Heart left ventricle (tissue), 16 donors: ENCODE measurements around the gene MYO5C. TPM values are rescaled to one million over a fixed set of nuclear protein-coding genes. Genes with fewer than 3 reads are reported as not detected.

Experiments
- ATAC-seq, 4 donors: fragments of 200-7000 bp; cut with Tn5 transposase; one replicate each; pipeline ENCODE4 v1.9.1; 2020 to 2022; ENCODE audit warnings: moderate library complexity in 4 of 4, mild to moderate bottlenecking in 3 of 4, moderate number of reproducible peaks in 1 of 4
- DNase-seq, 5 donors: peaks; one replicate each; pipeline ENCODE4 v3.0.0-alpha.2; 2020
- H3K27ac ChIP-seq, 12 donors: fragments of 200-600 bp; sonication (generic) in 4 of 12; one replicate each; pipeline versions ENCODE4 v1.5.0 to v1.8.0; 2016 to 2022; ENCODE audit warnings: mild to moderate bottlenecking in 2 of 12
- H3K27me3 ChIP-seq, 9 donors: fragments of 200-600 bp; sonication (generic) in 2 of 9; one replicate each; pipeline versions ENCODE4 v1.5.1 to v1.8.0; 2016 to 2022; ENCODE audit warnings: mild to moderate bottlenecking in 3 of 9
- H3K36me3 ChIP-seq, 9 donors: fragments of 200-600 bp; sonication (generic) in 2 of 9; one replicate each; pipeline versions ENCODE4 v1.5.0 to v1.8.0; 2018 to 2022; ENCODE audit warnings: mild to moderate bottlenecking in 2 of 9
- H3K4me1 ChIP-seq, 12 donors: fragments of 200-600 bp; sonication (generic) in 4 of 12; one replicate each; pipeline versions ENCODE4 v1.5.0 to v1.8.0; 2016 to 2022; ENCODE audit warnings: mild to moderate bottlenecking in 3 of 12
- H3K4me3 ChIP-seq, 12 donors: fragments of 200-600 bp; sonication (generic) in 4 of 12; one replicate each; pipeline versions ENCODE4 v1.5.0 to v1.8.0; 2017 to 2022; ENCODE audit warnings: mild to moderate bottlenecking in 9 of 12, moderate library complexity in 4 of 12
- H3K9me3 ChIP-seq, 12 donors: fragments of 200-600 bp; sonication (generic) in 4 of 12; one replicate each; pipeline versions ENCODE4 v1.5.0 to v1.8.0; 2016 to 2022; ENCODE audit warnings: mild to moderate bottlenecking in 1 of 12
- CTCF ChIP-seq, 12 donors: fragments of 200-600 bp; sonication (generic) in 4 of 12; IDR thresholded peaks; one replicate each; pipeline versions ENCODE4 v1.5.0 to v1.8.0; 2018 to 2022; ENCODE audit warnings: antibody characterized with exemption in 12 of 12, mild to moderate bottlenecking in 5 of 12
- POLR2A ChIP-seq, 2 donors: fragments of 450-650 bp; IDR thresholded peaks; one replicate each; pipeline ENCODE4 v1.6.1; 2017; ENCODE audit warnings: antibody characterized with exemption in 2 of 2, mild to moderate bottlenecking in 2 of 2, moderate library complexity in 2 of 2
- WGBS, 4 donors: extraction: QIAGEN DNeasy Blood & Tissue Kit in 2 of 4; methylation state at CpG; one replicate each; pipeline versions ENCODE4 v1.1.5 to v1.1.7; 2013 to 2018; 5-methylcytosine and 5-hydroxymethylcytosine counted together
- intact Hi-C, 10 donors: fragments of 100-400 bp; cut with DNase I; formaldehyde crosslinking; loops; one replicate each; pipeline versions ENCODE4 v1.11.1 to v1.14.2; 2022
- polyA plus RNA-seq, 2 donors: library from polyadenylated mRNA; stranded (reverse); fragments of 200-250 nt; gene quantifications; one replicate each; pipeline ENCODE4 v1.2.3, GENCODE V29; 2013
- total RNA-seq, 9 donors: library from RNA; depleted of rRNA in 2 of 9; stranded (reverse); fragments of >200 nt in 2 of 9; fragmentation: NEBNext Ultra II Directional in 3 of 9; extraction: Animal tissue kit (Norgen Biotek cat#: 25700) in 3 of 9; gene quantifications; one replicate each; pipeline versions ENCODE4 v1.1.0 to v1.2.4, GENCODE V29; 2016 to 2023
- donor health status: ischemic (EF 13 %, LVEDD 7.1; RV severe dilation, severe dysfunction).
- donor health status: healthy with polysubstance abuse.
- donor health status: DM: no; HTN: yes; CAD: no.
- donor health status: DM: no; HTN: no; CAD: no.
- donor health status: ischemic (EF 25% LVEDD 6.9; RV normal size, moderate dysfunction).
- donor health status: ischemic (EF 25% LVEDD 5.7; RV mildly dilated, moderate dysfunction).
- donor health status: healthy.
- donor health status: DM: yes; HTN: yes; CAD: no.
- donor health status: ischemic (EF 35%, LVEDD 5.7; RV mildly dilated, moderate dysfunction).
- donor health status: nonischemic (EF 11% LVEDD 7.7; RV severe dilation, severe dysfunction).
- donor health status: DM: yes; HTN: yes; CAD: no.
- donor health status: PGD.
- donor health status: ischemic (EF 29% LVEDD 5.4; RV normal size, mild dysfunction).
- donor health status: nonischemic (EF 23%, LVEDD 6.1; RV moderate dilation, normal function).

MYO5C gene
- total and polyA plus RNA-seq, 11 donors = 0.89 to 7.2 (median 2.3) TPM

DNA sequence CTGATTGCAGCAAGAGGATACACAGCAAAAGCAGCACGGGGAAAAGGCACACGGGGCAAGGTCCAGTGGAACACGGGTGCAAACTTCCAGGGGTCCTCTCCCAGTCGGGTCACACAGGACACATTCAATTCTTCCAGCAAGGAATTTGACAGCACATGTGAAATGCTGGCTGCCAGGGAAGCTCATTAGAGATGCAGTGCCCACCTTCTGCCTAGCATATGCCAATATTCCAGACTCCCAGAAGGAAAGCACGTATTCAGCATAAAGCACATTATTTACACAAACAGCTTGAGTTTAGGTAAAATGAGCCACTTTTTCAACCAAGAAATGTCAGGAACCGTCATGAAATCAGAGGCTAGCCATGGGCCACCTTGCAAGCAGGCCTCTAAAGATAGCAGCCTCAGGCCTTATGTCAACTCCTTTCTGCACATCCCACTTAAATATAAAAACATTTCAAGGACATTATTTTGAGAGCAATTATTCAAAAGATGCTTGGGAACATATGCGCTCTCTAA, 19.3 kb downstream of the MYO5C start:
- peaks cover 0 to 35% (median 6%) of the 10 kb centered on the region in 9 donors for H3K36me3 ChIP-seq
- no peak for TF ChIP-seq POLR2A (IDR thresholded peaks at IDR 0.05)
- no peaks in the 10 kb centered on the region for H3K27me3 ChIP-seq
- intact Hi-C loops = no loop called here
- H3K27ac ChIP-seq = no peak overlapping the region
- H3K4me3 ChIP-seq = no peak overlapping the region
- H3K9me3 ChIP-seq = no peaks in the 10 kb centered on the region
- H3K4me1 ChIP-seq = peaks cover 0 to 7% (median 0%) of the 10 kb centered on the region in 12 donors
- ATAC-seq (no peak), DNase-seq (no peak)
- WGBS, 4 donors = 93 to 94% (median 93%) methylated on average over 7 of the region's 7 CpGs

- intact Hi-C loops = no loop called here
- no peak for ATAC-seq
- WGBS, 4 donors = 86 to 90% (median 88%) methylated on average over 11 of the region's 11 CpGs
Measured at GRCh38 chr15:52263563-52264282, 31.9 kb downstream of the MYO5C start.

GRCh38 chr15:52262364-52262763, 33.2 kb downstream of the MYO5C start:
- Histone ChIP-seq H3K4me3 (no peak overlapping the region), H3K27me3 (no peaks in the 10 kb centered on the region), H3K27ac (peak overlapping the region in 11 of 12 donors; percentile 8 to 76 (median 49)), H3K4me1 (peaks cover 0 to 26% (median 16%) of the 10 kb centered on the region in 12 donors), H3K9me3 (no peaks in the 10 kb centered on the region), H3K36me3 (no peaks in the 10 kb centered on the region)
- TF ChIP-seq CTCF (IDR thresholded peaks at IDR 0.05) = no peak
- TF ChIP-seq POLR2A (IDR thresholded peaks at IDR 0.05) = no peak
- WGBS, 4 donors = 67 to 74% (median 69%) methylated on average over 5 of the region's 5 CpGs
- DNase-seq (no peak), ATAC-seq (no peak)
- intact Hi-C loops = no loop called here

More at GRCh38 chr15:52263563-52264282, 31.9 kb downstream of the MYO5C start:
- Histone ChIP-seq H3K4me3 (no peak overlapping the region), H3K4me1 (peaks cover 0 to 22% (median 11%) of the 10 kb centered on the region in 12 donors), H3K36me3 (no peaks in the 10 kb centered on the region), H3K9me3 (no peaks in the 10 kb centered on the region), H3K27me3 (no peaks in the 10 kb centered on the region), H3K27ac (peak overlapping the region in 1 of 12 donors; percentile 56)
- DNase-seq = no peak
- TF ChIP-seq POLR2A (IDR thresholded peaks at IDR 0.05) (no peak), CTCF (IDR thresholded peaks at IDR 0.05) (no peak)

DNA sequence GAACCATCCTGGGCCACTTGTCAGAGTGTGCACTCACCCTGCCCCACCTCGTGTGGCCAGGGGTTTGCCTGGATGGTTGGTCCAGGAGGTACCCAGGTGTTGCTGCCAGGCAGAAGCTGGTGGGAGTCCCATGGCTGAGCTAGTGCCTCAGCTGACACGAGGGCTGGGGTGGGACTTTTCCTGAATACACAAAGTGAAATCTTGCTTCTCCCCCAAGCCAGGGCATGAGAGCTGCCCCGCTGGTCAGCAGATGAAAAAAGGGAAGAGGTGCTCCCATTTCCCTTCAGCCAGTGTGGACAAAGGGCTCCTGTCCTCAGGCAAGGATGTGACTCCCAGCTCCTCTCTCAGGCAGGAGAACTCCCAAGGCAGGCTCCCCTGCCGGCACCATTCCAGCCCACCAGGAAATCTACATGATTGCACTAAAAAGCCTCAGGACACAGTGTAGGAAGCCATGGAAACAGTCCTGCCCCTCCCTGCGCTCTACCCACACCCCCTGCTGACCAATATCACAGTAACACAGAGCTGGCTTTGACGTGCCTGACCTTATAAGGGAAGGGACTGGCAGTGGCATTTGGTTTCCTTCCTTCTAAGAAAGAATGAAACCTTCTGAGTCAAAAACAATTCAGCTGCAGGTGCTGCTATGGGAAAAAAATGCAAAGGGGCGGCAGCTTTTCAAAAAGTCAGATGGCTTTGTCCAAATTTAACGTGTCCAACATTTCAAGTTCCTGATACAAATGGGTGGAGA, 33.9 kb downstream of the MYO5C start:
- Histone ChIP-seq H3K27ac (peak overlapping the region in 11 of 12 donors; percentile 6 to 76 (median 54)), H3K4me3 (no peak overlapping the region), H3K27me3 (no peaks in the 10 kb centered on the region), H3K9me3 (no peaks in the 10 kb centered on the region), H3K4me1 (peaks cover 0 to 33% (median 20%) of the 10 kb centered on the region in 12 donors), H3K36me3 (no peaks in the 10 kb centered on the region)
- TF ChIP-seq CTCF (IDR thresholded peaks at IDR 0.05) (peak in 5 of 12 donors; percentile 17 to 31 (median 19)), POLR2A (IDR thresholded peaks at IDR 0.05) (no peak)
- 21 to 27% (median 25%) methylated on average over 7 to 8 of the region's 8 CpGs for WGBS, 4 donors
- intact Hi-C loops = no loop called here
- peak; percentile 85 to 97 (median 90) for ATAC-seq
- peak in 4 of 5 donors; percentile 43 to 66 (median 62) for DNase-seq
